HFFc6 (cell line): Measurements from ENCODE around the gene NRG2. TPM values are rescaled to one million over a fixed set of nuclear protein-coding genes. Genes with fewer than 3 reads are reported as not detected.

Source experiments
- DNase-seq: peaks from one replicate; pipeline ENCODE4 v3.0.0-alpha.2; 2018
- H3K27ac Mint-ChIP-seq: 2 replicates; pipeline ENCODE4 v1.8.0; 2020; ENCODE audit warnings: mild to moderate bottlenecking, mixed read lengths
- H3K27me3 Mint-ChIP-seq: 2 replicates; pipeline ENCODE4 v1.8.0; 2021; ENCODE audit warnings: mild to moderate bottlenecking, moderate library complexity, mixed read lengths; ENCODE audit not compliant: insufficient read depth
- H3K36me3 Mint-ChIP-seq: 2 replicates; pipeline ENCODE4 v1.8.0; 2021; ENCODE audit warnings: low read depth, mixed read lengths
- H3K4me1 Mint-ChIP-seq: 2 replicates; pipeline ENCODE4 v1.8.0; 2020; ENCODE audit warnings: low read depth, mixed read lengths
- H3K4me3 Mint-ChIP-seq: 2 replicates; pipeline ENCODE4 v1.8.0; 2020; ENCODE audit warnings: mild to moderate bottlenecking, moderate library complexity, mixed read lengths
- H3K9me3 Mint-ChIP-seq: 2 replicates; pipeline ENCODE4 v1.8.0; 2020; ENCODE audit warnings: mild to moderate bottlenecking, mixed read lengths
- CTCF ChIP-seq: fragments of 200-600 bp; sonication (generic); IDR thresholded peaks from 2 replicates; pipeline ENCODE4 v1.5.0; 2021; ENCODE audit warnings: antibody characterized with exemption, mild to moderate bottlenecking
- total RNA-seq, 6 experiments: library from RNA; stranded (reverse); fragmentation: NEBNext Ultra II Directional; extraction: Animal tissue kit (Norgen Biotek cat#: 25700); gene quantifications; 2 replicates in 1 of 6; 3 replicates in 5 of 6; pipeline ENCODE4 v1.2.3, GENCODE V29; 2021

NRG2 gene
- total RNA-seq, 6 experiments from 2014 or later = 0.11 to 0.35 (median 0.19) TPM; not detected in 1

GRCh38 chr5:139854029-139854605, 189.0 kb downstream of the NRG2 start:
- Mint-ChIP-seq H3K4me1 (no peaks in the 10 kb centered on the region), H3K4me3 (no peak overlapping the region), H3K27ac (no peak overlapping the region), H3K9me3 (no peaks in the 10 kb centered on the region), H3K36me3 (no peaks in the 10 kb centered on the region), H3K27me3 (peaks cover 43% of the 10 kb centered on the region)
- no peak for DNase-seq
- TF ChIP-seq CTCF = no peak

GRCh38 chr5:139852696-139853095, 190.4 kb downstream of the NRG2 start:
- DNase-seq = no peak

GRCh38 chr5:139851558-139851957, 191.5 kb downstream of the NRG2 start:
- Mint-ChIP-seq H3K27ac (no peak overlapping the region), H3K4me1 (no peaks in the 10 kb centered on the region), H3K4me3 (no peak overlapping the region), H3K27me3 (peaks cover 45% of the 10 kb centered on the region), H3K36me3 (no peaks in the 10 kb centered on the region), H3K9me3 (no peaks in the 10 kb centered on the region)
- no peak for TF ChIP-seq CTCF
- no peak for DNase-seq

More at GRCh38 chr5:139852696-139853095, 190.4 kb downstream of the NRG2 start:
- H3K9me3 Mint-ChIP-seq = no peaks in the 10 kb centered on the region
- no peak overlapping the region for H3K27ac Mint-ChIP-seq
- H3K27me3 Mint-ChIP-seq = peaks cover 43% of the 10 kb centered on the region
- H3K36me3 Mint-ChIP-seq = no peaks in the 10 kb centered on the region
- no peak for TF ChIP-seq CTCF
- no peaks in the 10 kb centered on the region for H3K4me1 Mint-ChIP-seq
- no peak overlapping the region for H3K4me3 Mint-ChIP-seq

- no peak for TF ChIP-seq CTCF
- no peak for DNase-seq
- Mint-ChIP-seq H3K9me3 (no peaks in the 10 kb centered on the region), H3K27ac (no peak overlapping the region), H3K36me3 (no peaks in the 10 kb centered on the region), H3K27me3 (peaks cover 50% of the 10 kb centered on the region), H3K4me3 (no peak overlapping the region), H3K4me1 (no peaks in the 10 kb centered on the region)
Measured at GRCh38 chr5:139850423-139851016, 192.6 kb downstream of the NRG2 start.

- Mint-ChIP-seq H3K27ac (no peak overlapping the region), H3K4me3 (no peak overlapping the region), H3K4me1 (no peaks in the 10 kb centered on the region), H3K27me3 (peaks cover 50% of the 10 kb centered on the region), H3K36me3 (no peaks in the 10 kb centered on the region), H3K9me3 (no peaks in the 10 kb centered on the region)
- DNase-seq = no peak
- TF ChIP-seq CTCF = no peak
Measured at GRCh38 chr5:139849942-139850341, 193.2 kb downstream of the NRG2 start.
